ENCODE data around the gene EMC6.

EMC6 gene

GRCh38 chr17:3708366-3708765, 39.8 kb downstream of the EMC6 start:
- Histone ChIP-seq H3K4me3 (no peak overlapping the region), H3K27ac (no peak overlapping the region)
- no peak for DNase-seq (ENCODE audit: low spot score)
- no peak for TF ChIP-seq CTCF (IDR thresholded peaks at IDR 0.05)

GRCh38 chr17:3710951-3711383, 42.4 kb downstream of the EMC6 start:
- Histone ChIP-seq H3K4me3 (no peak overlapping the region), H3K27ac (no peak overlapping the region)
- no peak for TF ChIP-seq CTCF (IDR thresholded peaks at IDR 0.05)
- DNase-seq (ENCODE audit: low spot score): no peak

- TF ChIP-seq CTCF (IDR thresholded peaks at IDR 0.05): no peak
- Histone ChIP-seq H3K4me3 (no peak overlapping the region), H3K27ac (no peak overlapping the region)
- DNase-seq (ENCODE audit: low spot score): no peak
These were observed 44.3 kb downstream of the EMC6 start for GRCh38 chr17:3712811-3713463.

- H3K4me3 ChIP-seq: no peak overlapping the region
- no peak for TF ChIP-seq CTCF (IDR thresholded peaks at IDR 0.05)
- no peak overlapping the region for H3K27ac ChIP-seq
- no peak for DNase-seq (ENCODE audit: low spot score)
These were observed 46.7 kb downstream of the EMC6 start for GRCh38 chr17:3715296-3715695.

- Histone ChIP-seq H3K4me3 (no peak overlapping the region), H3K27ac (no peak overlapping the region)
- no peak for TF ChIP-seq CTCF (IDR thresholded peaks at IDR 0.05)
- no peak for DNase-seq (ENCODE audit: low spot score)
These were observed 49.6 kb downstream of the EMC6 start for GRCh38 chr17:3718201-3718600.

GRCh38 chr17:3719265-3719664, 50.7 kb downstream of the EMC6 start:
- Histone ChIP-seq H3K4me3 (no peak overlapping the region), H3K27ac (no peak overlapping the region)
- no peak for DNase-seq (ENCODE audit: low spot score)
- TF ChIP-seq CTCF (IDR thresholded peaks at IDR 0.05): no peak

Measured in coronary artery (tissue), 2 donors.